Measurements from ENCODE around the gene KCNJ12.
A peak's percentile ranks its signal among the peaks of the same experiment; 100 is the strongest.
"Not testable (repeated sequence)": the region's sequence is repeated elsewhere in the genome, so short reads cannot be mapped to it uniquely, and the experiment has no call there.

The KCNJ12 gene

DNA sequence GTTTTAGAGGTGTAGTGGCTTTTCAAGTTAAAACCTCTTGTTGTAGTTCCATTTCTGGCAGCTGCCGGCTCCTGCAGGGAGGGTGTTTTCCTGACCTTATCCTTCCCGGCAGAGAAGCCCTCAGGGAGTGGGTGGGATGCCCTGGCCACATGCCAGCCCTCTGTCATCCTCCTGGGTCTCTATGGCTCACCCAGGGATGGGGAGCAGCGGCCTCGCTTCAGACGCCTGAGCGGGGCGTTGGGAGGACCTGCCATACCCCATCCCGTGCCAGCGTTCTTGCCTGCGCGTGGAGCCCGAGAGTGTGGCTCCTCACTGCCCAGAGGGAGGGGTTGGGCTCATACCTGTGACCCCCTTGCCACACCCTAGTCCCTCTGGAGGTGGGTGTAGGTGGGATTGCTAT is 11.9 kb downstream of the KCNJ12 start:
- DNase-seq, result no peak

DNA sequence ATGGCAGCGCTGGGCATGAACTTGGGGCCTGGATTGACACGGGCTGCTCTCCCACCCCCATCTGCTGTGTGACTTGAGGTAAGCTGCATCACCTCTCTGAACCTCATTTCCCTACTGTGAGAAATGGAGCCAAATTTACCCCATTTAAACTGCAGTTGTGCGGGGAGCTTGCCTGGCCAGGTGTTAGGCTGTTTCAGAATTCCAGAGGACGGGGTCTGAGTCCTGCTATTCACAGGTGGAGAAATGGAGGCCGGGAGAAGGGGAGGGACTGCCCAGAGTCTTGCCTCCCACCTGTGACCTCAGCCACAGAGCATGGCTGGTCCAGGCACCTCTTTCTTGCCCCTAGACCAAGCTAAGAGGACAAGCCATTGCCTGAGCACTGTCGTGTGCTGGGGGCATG is 12.8 kb downstream of the KCNJ12 start:
- DNase-seq, result no peak

DNA sequence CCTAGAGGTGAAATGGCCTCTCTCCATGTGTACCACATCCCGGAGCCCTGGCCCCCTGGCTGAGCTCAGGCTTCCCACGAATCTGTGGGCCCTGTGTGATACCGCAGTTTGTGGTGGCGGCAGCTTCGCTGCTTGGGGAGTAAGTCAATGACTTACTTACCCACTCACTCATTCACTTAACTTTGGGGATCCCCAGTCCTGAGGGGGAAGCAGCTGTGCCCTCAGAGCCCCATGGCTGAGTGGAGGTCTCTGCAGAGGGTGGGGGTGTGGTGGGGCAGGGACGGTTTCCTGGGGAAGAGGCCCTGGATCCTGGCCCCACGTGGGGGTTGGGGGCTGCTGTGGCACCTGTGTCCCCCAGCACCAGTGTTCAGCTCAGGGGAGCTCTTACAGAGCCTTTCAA is 13.2 kb downstream of the KCNJ12 start:
- DNase-seq, result no peak

DNA sequence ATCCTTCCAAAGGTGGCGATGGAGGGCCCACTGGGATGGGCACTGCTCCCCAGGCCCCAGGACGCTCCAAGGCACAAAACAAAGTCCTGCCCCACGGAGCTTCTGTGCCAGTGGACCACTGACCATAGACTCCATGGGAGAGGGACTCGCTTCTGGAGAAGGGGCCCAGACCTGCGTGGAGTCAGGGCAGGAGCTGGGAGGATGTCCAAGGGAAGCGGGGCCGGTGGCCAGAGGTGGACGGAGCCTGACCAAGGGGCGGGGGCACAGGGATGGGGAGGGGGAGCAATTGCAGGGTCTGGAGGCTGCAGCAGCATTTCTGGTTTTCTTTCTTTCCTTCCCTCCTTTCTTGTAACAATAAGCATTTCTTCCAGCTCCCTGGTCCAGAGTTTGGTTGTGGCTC is 14.1 kb downstream of the KCNJ12 start:
- DNase-seq, result no peak

DNA sequence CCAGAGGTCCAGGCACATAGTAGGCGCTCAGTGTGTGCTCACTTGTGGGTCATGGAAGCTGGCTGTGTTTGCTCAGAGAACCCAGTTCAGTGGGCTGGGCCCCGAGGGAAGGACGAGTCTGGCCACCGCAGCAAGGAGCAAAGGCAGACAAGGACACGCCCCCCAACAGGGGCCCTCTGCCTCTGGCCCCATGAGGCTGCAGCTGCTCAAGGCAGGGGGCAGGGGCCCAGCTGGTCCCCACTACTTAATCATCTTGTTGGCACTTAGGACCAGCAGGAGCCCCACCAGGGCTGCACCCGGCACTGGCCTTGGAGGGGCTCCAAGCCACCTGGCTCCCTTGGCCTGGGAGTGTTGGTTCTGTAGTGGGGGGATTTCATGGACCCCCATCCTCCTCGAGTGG is 16.1 kb downstream of the KCNJ12 start:
- no peak for DNase-seq

DNA sequence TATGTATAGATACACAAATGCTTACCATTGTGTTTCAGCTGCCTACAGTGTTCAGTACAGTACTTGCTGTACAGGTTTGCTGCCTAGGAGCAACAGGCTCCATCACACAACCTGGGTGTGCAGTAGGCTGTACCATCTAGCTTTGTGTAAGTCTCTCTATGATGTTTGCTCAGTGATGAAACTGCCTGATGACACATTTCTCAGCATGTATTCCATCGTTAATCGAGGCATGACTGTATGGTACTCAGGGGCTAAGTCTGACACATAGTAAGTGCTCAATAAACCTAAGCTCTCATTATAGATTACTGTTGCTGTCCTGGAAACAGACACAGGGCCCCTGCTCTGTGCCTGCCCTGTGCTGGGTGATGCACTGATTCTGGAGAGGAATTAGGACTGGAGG is 18.1 kb downstream of the KCNJ12 start:
- DNase-seq, result no peak

DNA sequence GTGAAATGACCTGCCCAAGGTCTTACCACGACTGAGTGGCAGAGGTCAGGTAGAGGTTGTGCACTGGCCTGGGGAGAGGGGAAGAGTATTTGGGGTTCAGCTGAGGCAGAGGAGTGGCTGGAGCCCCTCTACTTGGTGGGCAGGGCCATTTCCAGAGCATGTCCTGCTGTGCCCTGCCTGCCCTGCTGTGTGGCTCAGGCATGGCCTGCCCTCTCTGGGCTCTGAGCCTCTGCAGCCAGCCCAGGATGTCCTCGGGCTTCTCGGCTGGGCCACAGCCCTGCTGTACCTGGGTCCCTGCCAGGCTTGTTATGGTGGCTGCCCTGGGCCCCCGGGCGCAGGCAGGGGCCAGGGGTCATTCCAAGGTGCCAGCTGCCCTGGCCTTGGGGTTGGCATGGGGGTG is 19.6 kb downstream of the KCNJ12 start:
- no peak for DNase-seq

DNA sequence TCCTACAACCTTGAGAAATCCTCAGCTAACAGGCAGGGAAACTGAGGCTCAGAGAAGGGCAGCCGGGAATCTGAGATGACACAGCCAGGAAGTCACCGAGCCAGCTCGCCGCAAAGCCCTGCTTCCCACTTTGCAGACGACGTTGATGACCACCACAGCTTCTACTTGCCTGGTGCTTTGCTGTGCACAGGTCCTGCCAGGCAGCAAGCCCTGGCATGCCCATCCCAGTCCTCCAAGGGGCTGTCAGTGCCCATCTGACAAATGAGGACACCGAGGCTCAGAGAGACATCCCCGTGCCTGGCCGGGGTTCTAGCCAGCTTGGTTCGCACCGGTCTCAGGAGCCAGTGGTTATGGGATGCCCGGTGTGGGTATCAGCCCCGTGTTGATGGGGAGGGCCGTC is 20.1 kb downstream of the KCNJ12 start:
- no peak for DNase-seq

DNA sequence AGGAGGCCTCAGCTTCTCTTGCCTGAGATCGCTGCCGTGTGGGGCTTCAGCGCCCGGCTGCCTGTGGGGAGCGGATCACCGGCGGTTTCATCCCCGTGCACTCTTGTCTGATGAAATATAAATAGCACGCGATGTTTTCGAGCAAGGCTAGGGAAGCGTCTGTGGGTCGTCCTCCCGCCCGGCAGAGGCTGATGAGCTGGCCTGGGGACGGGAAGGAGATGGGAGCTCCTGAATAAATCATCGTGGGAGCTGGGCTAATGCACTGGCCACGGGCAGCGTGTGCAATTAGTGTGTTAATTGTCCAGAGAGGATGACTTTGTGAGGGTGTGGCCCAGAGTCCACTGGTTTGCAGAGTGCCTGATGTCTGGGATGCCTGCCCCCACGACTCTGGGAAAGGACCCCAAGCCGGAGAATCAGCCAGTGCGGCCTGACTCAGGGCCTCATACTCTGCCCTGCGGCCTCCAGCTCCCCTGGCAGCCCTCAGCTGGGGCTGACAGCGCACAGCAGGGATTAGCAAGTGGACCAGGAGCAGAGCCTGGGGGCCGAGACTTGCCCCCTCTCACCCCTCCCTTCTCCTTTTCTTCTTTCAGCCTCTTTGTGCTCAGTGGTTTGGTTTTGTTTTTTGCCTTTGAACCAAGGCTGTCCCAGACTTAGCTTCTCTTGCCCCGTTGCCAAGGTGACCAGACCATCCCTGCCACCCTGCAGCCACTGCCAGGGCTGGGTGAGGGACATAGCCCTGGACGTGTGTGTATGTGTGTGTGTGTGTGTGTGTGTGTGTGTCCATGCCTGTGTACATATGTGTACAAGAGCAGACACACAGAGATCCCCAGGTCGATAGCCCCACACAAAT is 21.4 kb downstream of the KCNJ12 start:
- no peak for DNase-seq

DNA sequence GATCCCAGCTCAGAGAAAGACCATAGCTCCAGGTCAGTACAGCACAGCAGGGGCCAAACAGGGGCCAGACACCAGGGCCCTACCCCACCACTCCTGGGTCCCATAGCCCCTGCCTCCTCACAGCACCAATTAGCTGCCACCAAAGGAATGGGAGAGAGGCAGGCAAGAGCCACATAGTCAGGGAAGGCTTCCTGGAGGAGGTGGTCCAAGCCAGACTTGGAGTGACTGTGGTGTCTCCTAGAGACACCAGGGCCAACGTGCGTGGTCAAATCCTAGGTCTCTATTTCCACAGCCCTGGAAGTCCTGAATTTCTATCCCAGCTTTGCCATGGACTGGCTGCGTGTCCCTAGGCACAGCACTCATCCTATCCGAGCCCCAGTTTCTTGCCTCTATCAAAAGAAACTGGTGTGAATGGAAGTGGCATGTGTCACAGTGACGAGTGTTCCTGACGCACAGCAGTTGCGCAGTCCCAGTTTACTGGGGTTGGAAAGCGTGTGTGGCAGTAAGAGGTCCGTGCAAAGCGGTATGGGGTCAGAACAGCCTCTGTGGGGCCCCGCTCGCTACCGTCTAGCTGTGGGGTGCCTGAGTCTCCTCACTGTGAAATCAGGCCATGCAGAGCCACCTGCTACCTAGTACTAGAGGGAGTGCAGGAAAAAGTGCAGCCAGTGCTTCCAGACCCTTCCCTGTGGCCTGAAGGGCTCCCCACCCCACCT is 23.5 kb downstream of the KCNJ12 start:
- no peak for DNase-seq

DNA sequence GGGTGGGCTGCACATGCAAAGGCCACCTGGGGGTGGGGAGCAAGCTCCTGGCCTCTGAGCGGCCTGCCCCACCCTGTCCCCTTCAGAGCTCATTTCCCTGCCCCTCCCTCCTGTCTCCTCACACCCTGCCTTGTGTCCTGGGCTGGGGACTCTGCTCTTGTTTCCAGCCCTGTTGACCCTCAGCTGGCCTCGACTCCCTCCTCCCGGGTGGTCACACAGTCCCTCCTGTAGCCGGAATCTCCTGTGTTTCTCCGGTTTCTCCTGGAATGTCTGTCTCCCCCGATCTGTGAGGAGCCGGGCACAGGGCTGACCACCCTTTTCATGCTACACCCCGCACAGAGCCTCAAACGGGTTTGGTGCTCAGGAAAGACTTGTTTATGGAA is 24.0 kb downstream of the KCNJ12 start:
- not testable (repeated sequence) for DNase-seq

DNA sequence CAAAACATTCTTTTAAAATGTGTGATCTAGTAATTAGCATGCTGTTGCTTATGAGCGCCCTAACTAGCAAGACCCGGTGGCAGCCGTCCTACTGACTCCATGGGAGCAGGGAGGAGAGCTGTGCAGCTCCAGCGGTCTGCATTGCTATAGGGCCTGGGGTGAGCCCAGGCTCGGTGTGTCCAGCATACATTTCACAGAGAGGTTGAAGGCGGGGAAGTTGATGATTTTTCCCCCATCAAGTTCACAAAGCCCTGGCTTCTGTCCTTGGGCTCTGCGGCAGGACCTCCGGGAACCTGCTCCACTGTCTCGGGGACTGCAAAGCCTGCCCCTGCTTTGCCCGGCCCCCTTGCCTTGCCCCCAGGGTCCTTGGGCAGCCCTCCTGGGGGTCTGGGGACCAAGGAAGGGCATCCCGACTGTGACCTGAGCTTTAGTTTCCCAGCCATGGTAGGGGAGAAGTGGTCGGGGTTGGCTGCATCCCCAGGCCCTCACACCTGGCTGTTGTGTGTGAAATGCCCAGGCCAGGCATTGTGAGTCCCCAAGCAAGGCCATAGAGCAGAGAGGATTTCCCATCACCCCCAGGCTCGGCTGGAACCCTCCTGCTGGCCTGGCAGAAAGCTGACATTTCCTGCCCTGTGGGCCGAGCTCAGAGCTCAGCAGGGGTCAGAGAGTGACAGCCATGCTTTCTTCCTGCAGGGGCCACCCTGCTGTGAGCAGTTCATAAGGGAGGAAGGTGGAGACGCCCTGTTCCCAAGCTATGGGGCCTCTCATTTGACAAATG is 24.8 kb downstream of the KCNJ12 start:
- DNase-seq, result no peak

DNA sequence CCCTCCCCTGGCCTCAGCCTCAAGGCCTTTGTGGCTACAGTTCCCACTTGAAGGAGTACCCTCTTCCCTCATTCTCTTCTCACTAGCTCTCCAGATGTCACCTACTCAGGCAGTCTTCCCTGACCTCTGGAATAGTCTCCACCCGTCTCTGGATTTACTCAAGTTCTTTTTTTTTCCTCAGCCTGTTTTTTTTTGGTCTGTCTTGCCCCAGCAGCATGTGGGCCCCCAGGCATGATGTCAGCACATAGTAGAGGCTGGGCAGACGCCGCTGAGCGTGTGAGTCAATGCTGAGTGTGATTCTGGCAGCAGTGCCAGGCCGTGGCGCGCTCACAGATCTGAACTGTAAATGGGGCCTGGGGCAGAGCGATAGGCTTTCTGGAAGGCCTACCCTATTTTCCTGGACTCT is 26.0 kb downstream of the KCNJ12 start:
- DNase-seq, result peak; percentile 12

DNA sequence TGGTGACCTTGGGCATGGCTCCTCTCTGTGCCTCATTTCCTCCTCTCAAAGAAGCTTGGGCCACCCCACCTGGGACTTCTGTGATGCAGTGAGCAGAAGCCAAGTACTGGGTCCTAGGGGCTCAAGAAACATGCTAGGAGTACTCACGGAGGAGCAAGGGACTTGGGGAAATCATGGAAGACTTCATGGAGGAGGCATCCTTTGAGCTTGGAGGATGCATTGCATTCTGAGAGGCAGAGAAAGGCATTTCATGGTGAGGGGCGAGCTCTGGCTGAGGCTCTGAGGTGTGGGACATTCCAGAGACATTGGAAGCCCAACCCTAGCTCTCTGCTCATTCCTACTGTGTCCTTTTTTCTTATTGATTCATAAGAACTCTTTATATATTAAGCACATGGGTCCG is 26.8 kb downstream of the KCNJ12 start:
- DNase-seq, result not testable (repeated sequence)

DNA sequence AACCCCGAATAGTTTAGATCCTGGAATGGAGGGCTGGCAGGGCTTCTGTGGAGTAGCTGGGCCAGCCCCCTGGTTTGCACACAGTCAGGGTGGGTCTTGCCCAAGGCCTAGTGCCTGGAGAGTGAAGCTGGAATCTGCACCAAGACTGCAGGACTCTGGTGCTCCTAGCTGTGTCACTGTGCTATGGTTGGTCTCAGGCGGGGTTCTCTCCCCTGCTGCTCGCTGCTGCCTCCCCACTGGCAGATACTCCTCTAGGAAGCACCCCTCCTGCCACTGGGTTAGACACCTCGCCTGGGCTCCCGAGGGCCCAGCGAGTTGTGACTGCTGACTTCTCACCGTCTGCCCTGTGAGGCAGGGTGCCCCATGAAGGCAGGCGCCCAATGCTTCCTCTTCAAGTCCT is 27.9 kb downstream of the KCNJ12 start:
- not testable (repeated sequence) for DNase-seq

DNA sequence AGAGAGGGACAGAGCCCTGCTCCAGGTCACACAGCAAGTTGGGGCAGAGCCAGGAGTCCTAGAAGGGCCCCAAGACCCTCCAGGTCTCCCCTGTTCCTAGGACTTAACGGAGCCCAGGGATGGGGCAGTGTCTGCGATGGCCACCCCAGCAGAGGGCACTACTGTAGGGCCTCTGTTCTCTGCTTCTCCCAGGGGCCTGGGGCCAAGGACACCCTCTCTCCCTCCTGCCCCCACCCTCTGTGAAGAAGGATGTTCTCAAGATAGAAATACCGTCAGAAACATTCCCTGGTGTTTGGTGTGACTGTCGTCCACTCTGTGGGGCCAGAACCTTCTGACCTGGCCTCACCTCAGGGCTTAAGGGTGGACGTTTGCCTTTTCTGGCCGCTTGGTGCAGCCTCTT is 28.4 kb downstream of the KCNJ12 start:
- DNase-seq, result not testable (repeated sequence)

DNA sequence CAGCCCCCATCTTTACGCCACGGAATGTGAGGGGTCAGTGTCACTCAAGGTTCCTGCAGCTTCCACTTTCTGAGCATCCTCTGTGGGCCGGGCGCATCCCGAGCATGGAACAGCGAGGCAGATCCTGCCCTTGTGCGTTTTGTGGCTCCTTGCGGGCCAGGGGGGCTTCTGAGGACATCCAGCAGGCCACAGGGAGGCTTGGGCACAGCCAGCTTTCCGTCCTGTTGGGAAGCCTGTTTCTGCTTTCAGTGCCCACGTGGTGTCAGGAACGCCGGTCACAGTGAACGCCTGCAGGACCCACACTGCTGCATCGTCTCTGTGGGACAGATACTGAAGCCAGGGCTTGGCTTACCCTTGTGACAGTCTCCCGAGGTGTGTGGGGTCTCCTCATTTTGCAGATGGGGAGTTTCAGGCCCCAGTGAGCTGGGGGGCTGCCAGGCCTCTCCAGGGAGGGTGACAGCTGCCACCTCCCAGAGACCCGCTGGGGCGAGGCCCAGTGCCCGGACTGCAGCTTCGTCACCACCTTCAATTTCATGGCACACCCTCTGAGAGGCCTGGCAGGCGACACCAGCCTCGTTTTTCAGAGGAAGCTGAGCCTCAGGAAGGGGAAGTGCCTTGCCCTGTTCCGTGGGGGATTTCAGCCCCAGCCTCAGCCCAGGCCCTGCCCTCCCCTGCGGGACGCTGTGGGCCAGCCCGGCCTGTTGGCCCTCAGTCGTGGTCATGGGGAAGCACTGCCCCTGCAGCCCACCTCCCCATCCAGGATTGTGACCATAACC is 29.0 kb downstream of the KCNJ12 start:
- DNase-seq, result peak; percentile 30

DNA sequence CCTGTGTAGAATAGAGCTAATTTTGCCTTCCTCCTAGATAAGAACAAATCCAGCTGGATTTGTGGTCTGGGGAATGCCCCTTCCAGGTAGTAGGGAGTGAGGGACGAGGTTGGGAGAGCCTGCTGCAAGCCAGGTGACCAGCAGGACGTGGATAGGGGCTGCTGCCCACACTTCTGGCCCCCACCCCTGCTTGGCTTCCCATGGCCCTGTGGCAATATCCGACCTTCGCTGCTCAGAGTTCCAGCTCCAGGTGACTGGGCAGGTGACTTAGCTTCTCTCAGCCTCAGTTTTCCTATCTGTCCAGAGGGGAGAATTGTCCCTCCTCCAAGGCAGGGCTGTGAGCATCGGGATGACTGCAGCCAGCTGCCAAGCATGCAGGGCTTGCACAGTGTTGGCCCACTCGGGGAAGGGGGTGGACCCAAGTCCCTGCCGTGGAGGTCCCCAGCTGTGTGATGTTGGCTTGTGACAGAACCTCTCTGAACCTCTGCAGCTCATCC is 29.8 kb downstream of the KCNJ12 start:
- not testable (repeated sequence) for DNase-seq

DNA sequence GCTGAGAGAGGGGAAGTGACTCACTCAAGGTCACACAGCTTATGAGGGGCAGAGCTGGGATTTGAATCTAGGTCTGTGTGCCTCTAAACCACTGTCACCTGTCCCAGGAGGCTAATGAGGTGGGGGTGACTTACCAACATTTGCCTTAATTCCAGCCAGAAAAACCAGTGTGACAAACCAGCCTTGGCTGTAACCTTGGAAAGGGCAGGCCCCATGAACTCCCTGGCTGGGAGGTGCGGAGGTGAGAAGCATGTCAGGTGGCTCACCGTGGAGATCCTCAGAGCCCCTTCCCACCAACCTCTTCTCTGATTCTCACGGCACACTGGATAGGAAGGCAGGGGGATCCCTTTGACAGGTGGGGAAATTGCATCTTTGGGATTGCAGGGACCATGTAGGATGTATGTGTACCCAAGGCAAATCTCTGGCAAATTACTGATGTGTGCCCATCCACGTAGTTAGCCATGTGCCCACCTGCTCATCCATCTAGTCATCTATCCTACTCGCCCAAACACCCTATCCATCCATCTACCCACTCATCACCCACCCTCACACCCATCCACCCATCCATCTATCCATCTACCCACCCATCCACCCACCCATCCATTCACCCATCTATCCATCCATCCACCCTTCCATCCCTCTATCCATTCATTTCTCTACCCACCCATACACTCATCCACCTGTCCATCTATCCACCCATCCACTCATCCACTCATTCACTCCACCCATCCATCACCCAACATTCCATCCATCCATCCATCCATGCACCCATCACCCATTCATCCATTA is 30.7 kb downstream of the KCNJ12 start:
- not testable (repeated sequence) for DNase-seq

DNA sequence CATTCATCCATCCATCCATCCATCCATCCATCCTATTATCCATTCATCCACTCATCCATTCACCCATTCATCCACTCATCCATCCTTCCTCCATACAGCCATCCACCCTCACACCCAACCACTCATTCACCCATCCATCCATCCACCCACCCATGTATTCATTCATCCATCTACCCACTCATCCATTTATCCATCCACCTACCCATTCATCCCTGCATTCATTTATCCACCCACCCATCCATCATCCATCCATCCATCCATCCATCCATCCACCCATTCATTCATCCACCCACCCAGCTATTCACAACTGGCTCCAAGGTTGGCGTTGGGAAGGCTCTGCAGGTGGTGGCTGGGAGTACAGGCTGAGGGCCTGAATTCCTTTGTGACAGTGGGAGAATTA is 31.6 kb downstream of the KCNJ12 start:
- not testable (repeated sequence) for DNase-seq

DNA sequence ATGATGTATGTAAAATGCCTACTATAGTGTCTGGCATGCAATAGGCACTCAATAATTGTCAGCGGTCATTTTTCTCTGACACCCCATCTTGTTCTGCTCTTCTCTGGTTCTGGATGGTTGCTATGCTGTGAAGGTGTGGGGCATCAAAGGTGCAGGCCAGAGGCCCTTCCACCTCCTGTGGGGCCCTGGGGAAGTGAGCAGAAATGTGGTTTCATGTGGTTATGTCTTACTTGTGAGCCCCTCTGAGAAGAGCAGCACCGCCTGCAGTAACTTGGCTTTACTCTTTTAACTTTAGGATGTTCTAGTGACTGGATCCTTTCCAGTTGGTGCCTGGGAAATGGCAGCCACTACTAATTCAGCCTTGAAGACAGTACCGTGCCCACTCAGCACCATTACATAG is 32.1 kb downstream of the KCNJ12 start:
- DNase-seq, result not testable (repeated sequence)
